ENCODE results near the gene PPP1CA.
A peak's percentile ranks its signal among the peaks of the same experiment; 100 is the strongest.
"Not testable (repeated sequence)": the region's sequence is repeated elsewhere in the genome, so short reads cannot be mapped to it uniquely, and the experiment has no call there.

PPP1CA gene

GRCh38 chr11:67416416-67417335 is 15.0 kb upstream of the PPP1CA start:
- DNase-seq, result no peak

GRCh38 chr11:67415501-67416304 is 14.0 kb upstream of the PPP1CA start, which contains the start of gene CARNS1:
TSS of gene CARNS1 (plus strand) at chr11:67415678. CDS start at chr11:67416200, 522 bp downstream.
- DNase-seq, result no peak

- no peak for DNase-seq
Observed at GRCh38 chr11:67413266-67413849, 11.7 kb upstream of the PPP1CA start.

GRCh38 chr11:67412495-67413179 is 11.0 kb upstream of the PPP1CA start:
- no peak for DNase-seq

GRCh38 chr11:67411785-67412152 is 10.1 kb upstream of the PPP1CA start:
- no peak for DNase-seq

GRCh38 chr11:67410984-67411784 is 9.5 kb upstream of the PPP1CA start:
- no peak for DNase-seq

GRCh38 chr11:67410369-67410831 is 8.7 kb upstream of the PPP1CA start:
- no peak for DNase-seq

- DNase-seq, result no peak
Observed at GRCh38 chr11:67409781-67410368, 8.2 kb upstream of the PPP1CA start.

- DNase-seq, result peak in 1 of 2 donors; percentile 60
Observed at GRCh38 chr11:67409261-67409666, 7.6 kb upstream of the PPP1CA start.

- no peak for DNase-seq
Observed at GRCh38 chr11:67408437-67409200, 7.0 kb upstream of the PPP1CA start.

- DNase-seq, result no peak
Observed at GRCh38 chr11:67407688-67408163, 6.1 kb upstream of the PPP1CA start.

- DNase-seq, result no peak
Observed at GRCh38 chr11:67406969-67407687, 5.5 kb upstream of the PPP1CA start.

- DNase-seq, result no peak
Observed at GRCh38 chr11:67406420-67406968, 4.8 kb upstream of the PPP1CA start.

GRCh38 chr11:67405688-67406339 is 4.2 kb upstream of the PPP1CA start:
- no peak for DNase-seq

GRCh38 chr11:67405196-67405567 is 3.5 kb upstream of the PPP1CA start:
- no peak for DNase-seq

- no peak for DNase-seq
Observed at GRCh38 chr11:67404515-67405195, 3.0 kb upstream of the PPP1CA start.

- not testable (repeated sequence) for DNase-seq
Observed at GRCh38 chr11:67403085-67403484, 1.4 kb upstream of the PPP1CA start.

- not testable (repeated sequence) for DNase-seq
Observed at GRCh38 chr11:67402192-67402839, 658 bp upstream of the PPP1CA start.
